Stomach (tissue), 9 donors: Measurements from ENCODE around the gene AGBL4. TPM values are rescaled to one million over a fixed set of nuclear protein-coding genes. Genes with fewer than 3 reads are reported as not detected.
"Not testable (repeated sequence)": the region's sequence is repeated elsewhere in the genome, so short reads cannot be mapped to it uniquely, and the experiment has no call there.

Source experiments
- DNase-seq, 2 donors: peaks; one replicate each; pipeline versions ENCODE4 v3.0.0 to v3.0.0-alpha.2; 2013 to 2019
- H3K27ac ChIP-seq, 5 donors: fragments of 200-600 bp in 4 of 5; sonication (generic) in 4 of 5; one replicate each; pipeline ENCODE4 v1.5.1; 2013 to 2019; ENCODE audit warnings: mild to moderate bottlenecking in 1 of 5, moderate library complexity in 1 of 5
- H3K27me3 ChIP-seq, 3 donors: fragments of 200-600 bp; sonication (generic); one replicate each; pipeline ENCODE4 v1.5.1; 2017 to 2019; ENCODE audit warnings: mixed run types in 1 of 3
- H3K36me3 ChIP-seq, 4 donors: fragments of 200-600 bp; sonication (generic); 1 replicate in 3 of 4; 2 replicates in 1 of 4; pipeline ENCODE4 v1.5.1; 2016 to 2019
- H3K4me1 ChIP-seq, 4 donors: fragments of 200-600 bp; sonication (generic); one replicate each; pipeline ENCODE4 v1.5.1; 2016 to 2019
- H3K4me3 ChIP-seq, 4 donors: fragments of 200-600 bp; sonication (generic) in 3 of 4; one replicate each; pipeline ENCODE4 v1.5.1; 2016 to 2019; ENCODE audit warnings: mild to moderate bottlenecking in 1 of 4
- H3K9me3 ChIP-seq, 4 donors: fragments of 200-600 bp; sonication (generic); one replicate each; pipeline ENCODE4 v1.5.1; 2016 to 2019
- CTCF ChIP-seq, 7 experiments: fragments of 450-650 bp in 4 of 7; fragments of 200-600 bp in 3 of 7; sonication (generic) in 3 of 7; IDR thresholded peaks; one replicate each; pipeline ENCODE4 v1.5.1; 2016 to 2019; ENCODE audit warnings: antibody characterized with exemption in 7 of 7, control low read depth in 2 of 7, mild to moderate bottlenecking in 1 of 7
- EP300 ChIP-seq: sonication (generic); formaldehyde crosslinking; IDR thresholded peaks from one replicate; pipeline ENCODE4 v1.6.1; 2017; ENCODE audit warnings: antibody characterized with exemption
- POLR2A ChIP-seq, 4 donors: fragments of 450-650 bp; IDR thresholded peaks; one replicate each; pipeline ENCODE4 v1.6.1; 2016; ENCODE audit warnings: antibody characterized with exemption in 4 of 4, control low read depth in 2 of 4, mild to moderate bottlenecking in 1 of 4, moderate library complexity in 1 of 4
- POLR2AphosphoS5 ChIP-seq, 3 donors: sonication (generic); formaldehyde crosslinking; IDR thresholded peaks; one replicate each; pipeline ENCODE4 v1.6.1; 2016; ENCODE audit warnings: antibody characterized with exemption in 3 of 3
- WGBS, 5 donors: extraction: QIAGEN DNeasy Blood & Tissue Kit in 3 of 5; methylation state at CpG; one replicate each; pipeline versions ENCODE4 v1.1.5 to v1.1.7; 2013 to 2018; 5-methylcytosine and 5-hydroxymethylcytosine counted together
- intact Hi-C: fragments of 100-400 bp; cut with DNase I; formaldehyde crosslinking; loops from one replicate; pipeline ENCODE4 v1.15.1; 2023; ENCODE audit warnings: low total_unique reads
- polyA plus RNA-seq, 3 donors: library from polyadenylated mRNA; stranded (reverse); fragments of 200-250 nt; gene quantifications; one replicate each; pipeline ENCODE4 v1.2.3, GENCODE V29; 2013
- total RNA-seq, 5 donors: library from RNA; depleted of rRNA; stranded (reverse); fragments of >200 nt; gene quantifications; one replicate each; pipeline versions ENCODE4 v1.1.0 to v1.2.3, GENCODE V29; 2014 to 2016
- donor health status: healthy with polysubstance abuse.
- donor health status: Bipolar disorder and iron deficiency.
- donor health status: healthy.

The AGBL4 gene
- total and polyA plus RNA-seq, 8 donors, result 0.92 TPM; not detected in 7

GRCh38 chr1:49842596-49842995, 181.2 kb downstream of the AGBL4 start:
- no peak overlapping the region for H3K27ac ChIP-seq
- intact Hi-C loops, result no loop called here
- no peaks in the 10 kb centered on the region for H3K27me3 ChIP-seq
- no peaks in the 10 kb centered on the region for H3K4me1 ChIP-seq
- H3K4me3 ChIP-seq, result no peak overlapping the region
- no peak for TF ChIP-seq CTCF (IDR thresholded peaks at IDR 0.05)
- TF ChIP-seq POLR2A (IDR thresholded peaks at IDR 0.05), result no peak
- no peak for TF ChIP-seq POLR2AphosphoS5 (IDR thresholded peaks at IDR 0.05)
- no peak for TF ChIP-seq EP300
- DNase-seq, result no peak
- peaks cover 4 to 80% (median 56%) of the 10 kb centered on the region in 4 donors for H3K9me3 ChIP-seq
- 86 to 91% (median 90%) methylated on average over 2 of the region's 2 CpGs for WGBS, 5 donors
- H3K36me3 ChIP-seq, result no peaks in the 10 kb centered on the region

- TF ChIP-seq POLR2AphosphoS5 (IDR thresholded peaks at IDR 0.05) (no peak), EP300 (no peak), POLR2A (IDR thresholded peaks at IDR 0.05) (no peak), CTCF (IDR thresholded peaks at IDR 0.05) (no peak)
- H3K9me3 ChIP-seq, result peaks cover 4 to 77% (median 54%) of the 10 kb centered on the region in 4 donors
- 89 to 96% (median 93%) methylated on average over 13 of the region's 13 CpGs for WGBS, 5 donors
- no peak for DNase-seq
- no peak overlapping the region for H3K27ac ChIP-seq
- intact Hi-C loops, result no loop called here
- H3K4me3 ChIP-seq, result no peak overlapping the region
- H3K4me1 ChIP-seq, result no peaks in the 10 kb centered on the region
- no peaks in the 10 kb centered on the region for H3K27me3 ChIP-seq
- H3K36me3 ChIP-seq, result no peaks in the 10 kb centered on the region
These were observed 182.0 kb downstream of the AGBL4 start for GRCh38 chr1:49841767-49842166.

GRCh38 chr1:49824261-49824660, 199.5 kb downstream of the AGBL4 start:
- H3K4me1 ChIP-seq, result no peaks in the 10 kb centered on the region
- WGBS, 5 donors, result 15 to 51% (median 31%) methylated on average over 1 of the region's 1 CpG
- H3K9me3 ChIP-seq, result no peaks in the 10 kb centered on the region
- DNase-seq, result no peak
- no peak overlapping the region for H3K27ac ChIP-seq
- intact Hi-C loops, result no loop called here
- no peaks in the 10 kb centered on the region for H3K36me3 ChIP-seq
- no peak overlapping the region for H3K4me3 ChIP-seq
- no peaks in the 10 kb centered on the region for H3K27me3 ChIP-seq
- no peak for TF ChIP-seq POLR2AphosphoS5 (IDR thresholded peaks at IDR 0.05)
- no peak for TF ChIP-seq CTCF (IDR thresholded peaks at IDR 0.05)
- TF ChIP-seq POLR2A (IDR thresholded peaks at IDR 0.05), result no peak

- no peaks in the 10 kb centered on the region for H3K36me3 ChIP-seq
- WGBS, 5 donors, result 59 to 78% (median 73%) methylated on average over 2 of the region's 2 CpGs
These were observed 206.1 kb downstream of the AGBL4 start for GRCh38 chr1:49817681-49818080.

GRCh38 chr1:49787013-49787412, 236.7 kb downstream of the AGBL4 start:
- H3K9me3 ChIP-seq, H3K4me3 ChIP-seq, H3K4me1 ChIP-seq, H3K27ac ChIP-seq, H3K36me3 ChIP-seq, intact Hi-C loops, H3K27me3 ChIP-seq, DNase-seq: not testable (repeated sequence)
- 93 to 96% (median 94%) methylated on average over 17 of the region's 17 CpGs for WGBS, 5 donors

More at GRCh38 chr1:49817681-49818080, 206.1 kb downstream of the AGBL4 start:
- no peak for TF ChIP-seq POLR2AphosphoS5 (IDR thresholded peaks at IDR 0.05)
- TF ChIP-seq POLR2A (IDR thresholded peaks at IDR 0.05), result no peak
- TF ChIP-seq EP300, result no peak
- TF ChIP-seq CTCF (IDR thresholded peaks at IDR 0.05), result no peak
- DNase-seq, result no peak
- Histone ChIP-seq H3K27ac (no peak overlapping the region), H3K27me3 (no peaks in the 10 kb centered on the region), H3K4me3 (no peak overlapping the region), H3K4me1 (no peaks in the 10 kb centered on the region), H3K9me3 (no peaks in the 10 kb centered on the region)
- intact Hi-C loops, result no loop called here
